ENCODE measurements around the gene RAD51B. TPM values are rescaled to one million over a fixed set of nuclear protein-coding genes. Genes with fewer than 3 reads are reported as not detected.

RAD51B gene
- total RNA-seq, 1 donor from 2014 or later, result 16.7 TPM

- H3K27ac Mint-ChIP-seq (ENCODE audit: unreplicated experiment), result no peak overlapping the region
- no peaks in the 10 kb centered on the region for H3K36me3 Mint-ChIP-seq (ENCODE audit: low read depth)
- no peaks in the 10 kb centered on the region for H3K9me3 Mint-ChIP-seq
- no peak for TF ChIP-seq CTCF (conservative IDR thresholded peaks at IDR 0.05)
- H3K27me3 Mint-ChIP-seq (ENCODE audit: low read depth), result no peaks in the 10 kb centered on the region
- H3K4me3 Mint-ChIP-seq, result no peak overlapping the region
- no peak for DNase-seq (ENCODE audit: low read depth, low spot score)
- H3K4me1 Mint-ChIP-seq, result peaks cover 28% of the 10 kb centered on the region
These were observed 449.8 kb downstream of the RAD51B start for GRCh38 chr14:68269136-68269927.

GRCh38 chr14:68270342-68270741 is 450.8 kb downstream of the RAD51B start:
- Mint-ChIP-seq H3K4me3 (no peak overlapping the region), H3K4me1 (peaks cover 32% of the 10 kb centered on the region), H3K27ac (ENCODE audit: unreplicated experiment) (no peak overlapping the region), H3K9me3 (no peaks in the 10 kb centered on the region), H3K27me3 (ENCODE audit: low read depth) (no peaks in the 10 kb centered on the region), H3K36me3 (ENCODE audit: low read depth) (no peaks in the 10 kb centered on the region)
- TF ChIP-seq CTCF (conservative IDR thresholded peaks at IDR 0.05), result no peak
- DNase-seq (ENCODE audit: low read depth, low spot score), result no peak

- no peaks in the 10 kb centered on the region for H3K9me3 Mint-ChIP-seq
- no peak overlapping the region for H3K4me3 Mint-ChIP-seq
- H3K36me3 Mint-ChIP-seq (ENCODE audit: low read depth), result no peaks in the 10 kb centered on the region
- peaks cover 39% of the 10 kb centered on the region for H3K4me1 Mint-ChIP-seq
- H3K27ac Mint-ChIP-seq (ENCODE audit: unreplicated experiment), result no peak overlapping the region
- no peak for DNase-seq (ENCODE audit: low read depth, low spot score)
- no peak for TF ChIP-seq CTCF (conservative IDR thresholded peaks at IDR 0.05)
- no peaks in the 10 kb centered on the region for H3K27me3 Mint-ChIP-seq (ENCODE audit: low read depth)
These were observed 452.4 kb downstream of the RAD51B start for GRCh38 chr14:68271913-68272391.

- Mint-ChIP-seq H3K9me3 (no peaks in the 10 kb centered on the region), H3K27ac (ENCODE audit: unreplicated experiment) (no peak overlapping the region), H3K36me3 (ENCODE audit: low read depth) (no peaks in the 10 kb centered on the region), H3K27me3 (ENCODE audit: low read depth) (no peaks in the 10 kb centered on the region), H3K4me3 (no peak overlapping the region), H3K4me1 (peaks cover 34% of the 10 kb centered on the region)
- no peak for DNase-seq (ENCODE audit: low read depth, low spot score)
- no peak for TF ChIP-seq CTCF (conservative IDR thresholded peaks at IDR 0.05)
These were observed 453.8 kb downstream of the RAD51B start for GRCh38 chr14:68273413-68273812.

GRCh38 chr14:68274725-68275124 is 455.1 kb downstream of the RAD51B start:
- Mint-ChIP-seq H3K4me3 (no peak overlapping the region), H3K36me3 (ENCODE audit: low read depth) (no peaks in the 10 kb centered on the region), H3K9me3 (no peaks in the 10 kb centered on the region), H3K27ac (ENCODE audit: unreplicated experiment) (no peak overlapping the region), H3K27me3 (ENCODE audit: low read depth) (no peaks in the 10 kb centered on the region), H3K4me1 (peaks cover 30% of the 10 kb centered on the region)
- DNase-seq (ENCODE audit: low read depth, low spot score), result no peak
- TF ChIP-seq CTCF (conservative IDR thresholded peaks at IDR 0.05), result no peak
